ENCODE results near the gene RBP4. TPM values are rescaled to one million over a fixed set of nuclear protein-coding genes. Genes with fewer than 3 reads are reported as not detected.
A peak's percentile ranks its signal among the peaks of the same experiment; 100 is the strongest.

Gene RBP4
- total RNA-seq, 4 donors from 2014 or later, result 1.9 to 10.6 TPM; not detected in 2

- no peaks in the 10 kb centered on the region for H3K27me3 ChIP-seq
- WGBS, 2 donors (ENCODE audit: low coverage in 1 of 2), result 0 to 4% methylated on average over 9 to 10 of the region's 10 CpGs
- no peaks in the 10 kb centered on the region for H3K36me3 ChIP-seq
- no peaks in the 10 kb centered on the region for H3K9me3 ChIP-seq
- H3K4me3 ChIP-seq, result peak overlapping the region in 1 of 2 donors; percentile 32
- H3K4me1 ChIP-seq, result peaks cover 0 to 13% (median 0%) of the 10 kb centered on the region in 3 donors
- no peak for TF ChIP-seq POLR2A (IDR thresholded peaks at IDR 0.05)
- peak; percentile 9 for TF ChIP-seq POLR2AphosphoS5 (IDR thresholded peaks at IDR 0.05)
- ATAC-seq, result peak; percentile 63
- peak overlapping the region in 1 of 4 donors; percentile 4 for H3K27ac ChIP-seq
Measured at GRCh38 chr10:93542358-93542791, 58.7 kb downstream of the RBP4 start.

Other genes with a start within 250 kb of the RBP4 start
- 100 to 1,000 TPM in 3 of 4 donors, 10 to 100 TPM in 1; 98.0 to 157 (median 126) TPM for gene MYOF, start 118.9 kb downstream of the RBP4 start, total RNA-seq
- 1 to 10 TPM in 1 of 4 donors, under 1 TPM in 2, not detected in 1; 0.13 to 3.6 (median 0.35) TPM for gene CEP55, start 104.6 kb downstream of the RBP4 start, total RNA-seq
- not detected for gene FFAR4, start 34.6 kb downstream of the RBP4 start, total RNA-seq
- gene PDE6C, start 11.3 kb upstream of the RBP4 start, total RNA-seq, result not detected
- 10 to 100 TPM in 2 of 4 donors, 1 to 10 TPM in 2; 8.4 to 28.6 (median 14.3) TPM for gene FRA10AC1, start 101.4 kb upstream of the RBP4 start, total RNA-seq
- 1 to 10 TPM in 1 of 4 donors, under 1 TPM in 2, not detected in 1; 0.17 to 1.9 (median 0.35) TPM for gene LGI1, start 156.7 kb upstream of the RBP4 start, total RNA-seq